Testis (tissue), 2 donors: ENCODE measurements around the gene ZNF263.

Experiments used
- POLR2A ChIP-seq: fragments of 450-650 bp; IDR thresholded peaks from one replicate; pipeline ENCODE4 v1.6.1; 2017; ENCODE audit warnings: antibody characterized with exemption, mild to moderate bottlenecking, moderate library complexity
- TF ChIP-seq, protein P1 (sequence below), 3 experiments: fragments of 450-650 bp in 2 of 3; fragments of 200-600 bp in 1 of 3; sonication (generic) in 1 of 3; IDR thresholded peaks; one replicate each; pipeline ENCODE4 v1.5.1; 2016 to 2019; ENCODE audit warnings: antibody characterized with exemption in 3 of 3, mild to moderate bottlenecking in 2 of 3, moderate library complexity in 1 of 3

DNA sequence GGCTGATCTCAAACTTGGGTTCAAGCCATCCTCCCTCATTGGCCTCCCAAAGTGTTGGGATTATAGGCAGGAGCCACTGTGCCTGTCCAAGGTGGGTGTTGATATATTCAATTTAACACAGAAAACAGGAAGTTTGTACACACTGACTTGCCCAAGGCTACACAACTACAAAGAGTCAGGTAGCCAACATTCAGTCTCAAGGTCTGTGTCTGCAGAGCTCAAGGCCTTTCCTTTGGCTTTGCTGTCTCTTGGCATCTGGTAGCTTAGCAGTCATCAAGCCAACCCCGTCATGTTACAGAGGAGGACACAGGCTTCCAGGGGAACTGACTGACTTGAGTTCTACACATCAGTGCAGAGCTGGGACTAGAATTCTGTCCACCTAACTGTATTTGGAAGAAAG is 15.0 kb upstream of the ZNF263 start:
- TF ChIP-seq, protein P1, sequence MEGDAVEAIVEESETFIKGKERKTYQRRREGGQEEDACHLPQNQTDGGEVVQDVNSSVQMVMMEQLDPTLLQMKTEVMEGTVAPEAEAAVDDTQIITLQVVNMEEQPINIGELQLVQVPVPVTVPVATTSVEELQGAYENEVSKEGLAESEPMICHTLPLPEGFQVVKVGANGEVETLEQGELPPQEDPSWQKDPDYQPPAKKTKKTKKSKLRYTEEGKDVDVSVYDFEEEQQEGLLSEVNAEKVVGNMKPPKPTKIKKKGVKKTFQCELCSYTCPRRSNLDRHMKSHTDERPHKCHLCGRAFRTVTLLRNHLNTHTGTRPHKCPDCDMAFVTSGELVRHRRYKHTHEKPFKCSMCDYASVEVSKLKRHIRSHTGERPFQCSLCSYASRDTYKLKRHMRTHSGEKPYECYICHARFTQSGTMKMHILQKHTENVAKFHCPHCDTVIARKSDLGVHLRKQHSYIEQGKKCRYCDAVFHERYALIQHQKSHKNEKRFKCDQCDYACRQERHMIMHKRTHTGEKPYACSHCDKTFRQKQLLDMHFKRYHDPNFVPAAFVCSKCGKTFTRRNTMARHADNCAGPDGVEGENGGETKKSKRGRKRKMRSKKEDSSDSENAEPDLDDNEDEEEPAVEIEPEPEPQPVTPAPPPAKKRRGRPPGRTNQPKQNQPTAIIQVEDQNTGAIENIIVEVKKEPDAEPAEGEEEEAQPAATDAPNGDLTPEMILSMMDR (IDR thresholded peaks at IDR 0.05): no peak
- no peak for TF ChIP-seq POLR2A
